Fibroblast of pulmonary artery (primary cell): ENCODE measurements around the gene SLX4.

ENCODE experiments used
- DNase-seq: peaks from one replicate; pipeline ENCODE4 v3.0.0-alpha.2; 2010; ENCODE audit warnings: low read depth
- H3K4me3 ChIP-seq: replicated peaks from 2 replicates; pipeline ENCODE4 v1.5.1; 2011; ENCODE audit warnings: low read depth, mild to moderate bottlenecking, control low read depth, low read length, moderate library complexity
- CTCF ChIP-seq: IDR thresholded peaks from 2 replicates; pipeline ENCODE4 v1.5.1; 2011; ENCODE audit warnings: mild to moderate bottlenecking, control low read depth, low read length, inconsistent platforms; ENCODE audit errors: missing control alignments

The SLX4 gene

DNA sequence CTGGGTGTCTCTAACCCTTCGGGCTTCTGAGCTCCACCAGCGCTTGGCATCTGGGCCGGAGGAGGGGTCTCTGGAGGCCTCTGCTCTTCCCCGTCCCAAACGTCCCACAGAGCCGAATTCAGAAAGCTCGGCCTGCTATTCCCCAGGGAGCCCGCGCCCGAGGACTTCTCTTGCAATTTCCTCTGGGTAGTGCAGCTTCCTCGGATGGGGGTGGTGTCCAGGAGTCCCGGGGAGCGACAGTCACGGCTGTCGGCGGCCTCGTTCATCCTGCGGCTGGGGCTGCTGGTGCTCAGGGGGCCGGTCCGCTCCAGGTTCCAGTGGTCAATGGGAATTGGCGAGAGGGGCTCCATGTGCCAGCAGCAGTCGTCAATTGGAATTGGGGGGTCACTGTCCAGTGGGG, 22.4 kb downstream of the SLX4 start:
- DNase-seq, result no peak
- H3K4me3 ChIP-seq, result no peak overlapping the region
- no peak for TF ChIP-seq CTCF

DNA sequence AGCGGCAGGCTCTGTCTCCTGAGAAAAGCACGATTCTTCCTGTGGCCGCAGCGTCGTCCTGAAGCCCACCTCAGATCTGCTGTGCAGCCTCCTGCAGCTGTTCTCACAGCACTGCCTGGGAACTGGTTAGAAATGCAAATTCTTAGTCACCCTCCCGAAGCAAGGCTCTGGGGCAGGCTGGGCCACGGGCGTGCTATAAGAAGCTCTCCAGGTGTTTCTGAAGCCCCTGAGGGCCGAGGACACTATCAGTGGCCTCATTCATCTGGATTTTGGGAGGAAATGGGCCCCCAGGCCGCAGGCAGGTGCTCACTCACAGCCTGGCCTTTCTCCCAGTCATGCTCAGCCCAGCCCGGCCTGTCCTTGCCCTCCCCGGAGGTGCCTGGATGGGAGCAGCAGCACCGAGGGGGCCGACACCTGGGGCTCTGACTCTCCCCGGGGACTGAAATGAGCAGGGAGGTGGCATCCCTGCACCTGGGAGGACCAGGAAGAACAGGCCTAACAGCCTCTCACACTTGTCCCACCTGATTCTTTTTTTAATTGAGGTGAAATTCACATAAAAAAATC, 23.8 kb downstream of the SLX4 start:
- TF ChIP-seq CTCF, result no peak
- H3K4me3 ChIP-seq, result no peak overlapping the region
- DNase-seq, result no peak

- H3K4me3 ChIP-seq, result no peak overlapping the region
- no peak for DNase-seq
- no peak for TF ChIP-seq CTCF
Observed at GRCh38 chr16:3584412-3584811, 27.0 kb downstream of the SLX4 start.

- no peak overlapping the region for H3K4me3 ChIP-seq
- TF ChIP-seq CTCF, result no peak
- no peak for DNase-seq
Observed at GRCh38 chr16:3583303-3584038, 27.9 kb downstream of the SLX4 start.

- H3K4me3 ChIP-seq, result no peak overlapping the region
- no peak for DNase-seq
- no peak for TF ChIP-seq CTCF
Observed at GRCh38 chr16:3582276-3583165, 28.9 kb downstream of the SLX4 start.

GRCh38 chr16:3581392-3581791, 30.0 kb downstream of the SLX4 start:
- no peak for DNase-seq
- no peak overlapping the region for H3K4me3 ChIP-seq
- no peak for TF ChIP-seq CTCF
